ENCODE measurements around the gene ITPK1.

Gene ITPK1

DNA sequence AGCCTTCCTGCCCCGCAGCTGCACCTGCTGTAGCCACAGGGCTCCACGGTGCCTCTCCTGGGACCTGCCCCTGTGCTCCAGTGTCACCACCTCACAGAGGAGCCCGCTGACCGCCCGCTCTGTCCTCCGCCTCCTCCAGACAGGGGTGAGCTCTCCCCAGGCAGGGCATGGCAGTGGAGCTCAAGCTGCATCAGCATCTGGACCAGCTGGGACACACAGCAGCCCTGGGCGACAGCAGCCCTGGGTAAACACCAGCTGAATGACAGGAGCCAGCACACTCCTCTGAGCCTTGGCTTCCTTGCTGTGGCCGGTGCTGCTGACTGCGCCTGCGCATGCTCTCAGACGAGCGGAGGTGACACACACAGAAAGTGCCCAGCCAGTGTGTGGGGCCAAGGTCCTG is 170.7 kb downstream of the ITPK1 start:
- no peaks in the 10 kb centered on the region for H3K79me2 ChIP-seq (ENCODE audit: low read length)
- H3K27me3 ChIP-seq (replicated peaks; ENCODE audit: insufficient read depth, low read length): no peaks in the 10 kb centered on the region
- H3K9me3 ChIP-seq (replicated peaks; ENCODE audit: insufficient read depth, low read length): no peaks in the 10 kb centered on the region
- no peak for DNase-seq
- TF ChIP-seq EZH2phosphoT487 (IDR thresholded peaks at IDR 0.05; ENCODE audit: low read length): no peak
- TF ChIP-seq EZH2 (optimal IDR thresholded peaks at IDR 0.05; ENCODE audit: low read depth, low read length): no peak
- TF ChIP-seq, protein P1, sequence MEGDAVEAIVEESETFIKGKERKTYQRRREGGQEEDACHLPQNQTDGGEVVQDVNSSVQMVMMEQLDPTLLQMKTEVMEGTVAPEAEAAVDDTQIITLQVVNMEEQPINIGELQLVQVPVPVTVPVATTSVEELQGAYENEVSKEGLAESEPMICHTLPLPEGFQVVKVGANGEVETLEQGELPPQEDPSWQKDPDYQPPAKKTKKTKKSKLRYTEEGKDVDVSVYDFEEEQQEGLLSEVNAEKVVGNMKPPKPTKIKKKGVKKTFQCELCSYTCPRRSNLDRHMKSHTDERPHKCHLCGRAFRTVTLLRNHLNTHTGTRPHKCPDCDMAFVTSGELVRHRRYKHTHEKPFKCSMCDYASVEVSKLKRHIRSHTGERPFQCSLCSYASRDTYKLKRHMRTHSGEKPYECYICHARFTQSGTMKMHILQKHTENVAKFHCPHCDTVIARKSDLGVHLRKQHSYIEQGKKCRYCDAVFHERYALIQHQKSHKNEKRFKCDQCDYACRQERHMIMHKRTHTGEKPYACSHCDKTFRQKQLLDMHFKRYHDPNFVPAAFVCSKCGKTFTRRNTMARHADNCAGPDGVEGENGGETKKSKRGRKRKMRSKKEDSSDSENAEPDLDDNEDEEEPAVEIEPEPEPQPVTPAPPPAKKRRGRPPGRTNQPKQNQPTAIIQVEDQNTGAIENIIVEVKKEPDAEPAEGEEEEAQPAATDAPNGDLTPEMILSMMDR (IDR thresholded peaks at IDR 0.05; ENCODE audit: low read length): no peak
- H3K4me2 ChIP-seq (ENCODE audit: low read depth, low read length): no peak overlapping the region
- no peaks in the 10 kb centered on the region for H3K4me1 ChIP-seq (ENCODE audit: low read length)
- no peak overlapping the region for H3K9ac ChIP-seq (ENCODE audit: low read length)
- no peaks in the 10 kb centered on the region for H4K20me1 ChIP-seq (ENCODE audit: insufficient read depth, low read length)
- H3K36me3 ChIP-seq (replicated peaks; ENCODE audit: insufficient read depth, low read length): no peaks in the 10 kb centered on the region
- H3K27ac ChIP-seq (ENCODE audit: low read length): no peak overlapping the region
- H3F3A ChIP-seq (ENCODE audit: insufficient read depth, low read length): no peaks in the 10 kb centered on the region
- no peak overlapping the region for H2AFZ ChIP-seq (ENCODE audit: low read length)
- no peaks in the 10 kb centered on the region for H3K9me2 ChIP-seq (replicated peaks; ENCODE audit: insufficient read depth, low read length)
- H3K4me3 ChIP-seq (ENCODE audit: low read length): no peak overlapping the region

DNA sequence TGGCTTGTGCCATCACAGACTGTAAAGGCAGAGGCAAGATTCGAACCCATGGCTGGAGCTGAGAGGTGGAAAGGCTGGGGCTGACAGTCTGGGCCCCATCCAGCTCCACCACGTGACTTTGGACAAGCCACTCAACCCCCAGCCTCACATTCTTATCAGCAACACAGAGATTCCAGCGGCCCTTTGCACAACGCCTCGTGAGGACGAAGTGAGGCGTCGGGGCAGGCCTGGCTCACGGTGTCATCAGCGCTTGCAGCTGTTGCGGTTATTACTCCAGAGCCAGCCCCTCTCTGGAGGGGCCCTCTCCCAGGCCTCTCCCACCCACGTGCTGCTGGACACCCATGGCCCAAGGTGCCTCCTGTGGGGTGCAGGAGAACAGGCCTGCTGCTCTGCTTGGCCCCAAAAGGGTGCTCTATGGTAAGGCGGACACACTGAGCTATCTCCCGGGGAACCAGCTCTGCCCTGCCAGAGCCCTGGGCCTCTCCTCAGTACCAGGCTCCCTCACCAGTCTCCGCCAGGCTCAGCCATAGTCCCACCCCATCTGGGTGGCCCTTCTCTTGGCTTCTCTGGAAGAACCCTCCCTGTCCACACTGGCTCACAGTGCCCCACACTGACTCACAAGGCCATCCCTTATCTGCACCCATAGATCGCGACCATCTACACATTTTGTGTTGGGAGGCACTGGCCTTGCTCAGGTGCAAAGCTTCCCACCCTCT is 171.7 kb downstream of the ITPK1 start:
- Histone ChIP-seq H3K27ac (ENCODE audit: low read length) (no peak overlapping the region), H3K79me2 (ENCODE audit: low read length) (no peaks in the 10 kb centered on the region), H3F3A (ENCODE audit: insufficient read depth, low read length) (no peaks in the 10 kb centered on the region), H3K9ac (ENCODE audit: low read length) (no peak overlapping the region), H3K36me3 (replicated peaks; ENCODE audit: insufficient read depth, low read length) (no peaks in the 10 kb centered on the region), H3K27me3 (replicated peaks; ENCODE audit: insufficient read depth, low read length) (no peaks in the 10 kb centered on the region), H3K4me3 (ENCODE audit: low read length) (no peak overlapping the region), H4K20me1 (ENCODE audit: insufficient read depth, low read length) (no peaks in the 10 kb centered on the region), H3K4me1 (ENCODE audit: low read length) (no peaks in the 10 kb centered on the region), H2AFZ (ENCODE audit: low read length) (no peak overlapping the region), H3K9me2 (replicated peaks; ENCODE audit: insufficient read depth, low read length) (no peaks in the 10 kb centered on the region), H3K9me3 (replicated peaks; ENCODE audit: insufficient read depth, low read length) (no peaks in the 10 kb centered on the region), H3K4me2 (ENCODE audit: low read depth, low read length) (no peak overlapping the region)
- TF ChIP-seq EZH2phosphoT487 (IDR thresholded peaks at IDR 0.05; ENCODE audit: low read length) (no peak), EZH2 (optimal IDR thresholded peaks at IDR 0.05; ENCODE audit: low read depth, low read length) (no peak)
- TF ChIP-seq, protein P1 (IDR thresholded peaks at IDR 0.05; ENCODE audit: low read length): no peak
- no peak for DNase-seq

DNA sequence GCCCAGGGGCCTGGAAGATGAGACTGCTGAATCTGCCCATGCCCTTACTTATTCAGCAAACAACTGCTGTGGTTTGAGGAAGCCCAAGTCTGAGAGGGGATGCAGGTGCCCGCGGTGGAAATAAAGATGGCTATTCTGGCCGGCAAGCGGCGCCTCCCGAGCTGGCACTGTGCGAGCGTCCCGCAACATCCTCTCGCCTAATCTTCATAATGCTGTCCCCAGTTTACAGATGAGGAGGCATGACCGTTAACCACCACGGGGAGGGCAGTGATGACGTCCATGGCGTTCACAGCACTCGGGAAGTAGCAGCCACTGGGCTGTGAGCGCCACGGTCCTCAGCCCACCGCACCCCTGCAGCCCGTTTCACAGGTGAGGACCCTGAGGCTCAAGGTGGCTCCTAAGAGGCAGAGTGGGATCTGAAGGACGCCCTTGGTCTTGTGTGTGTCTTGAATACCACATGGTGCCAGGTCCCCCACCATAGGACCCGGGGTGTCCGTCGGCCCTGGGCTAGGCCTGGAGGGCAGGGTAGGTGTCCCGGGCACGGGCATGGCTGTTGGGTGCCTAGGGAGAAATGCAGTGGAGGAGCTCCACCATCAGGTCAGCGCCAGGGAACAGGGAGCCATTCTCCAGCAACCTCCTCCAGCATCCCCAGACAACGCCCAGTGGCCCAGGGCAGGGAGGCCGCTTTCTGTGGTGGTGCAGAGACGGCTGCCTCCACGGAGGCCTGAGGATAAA is 172.6 kb downstream of the ITPK1 start:
- no peaks in the 10 kb centered on the region for H3K79me2 ChIP-seq (ENCODE audit: low read length)
- no peak for DNase-seq
- no peaks in the 10 kb centered on the region for H3K9me3 ChIP-seq (replicated peaks; ENCODE audit: insufficient read depth, low read length)
- no peaks in the 10 kb centered on the region for H3K4me1 ChIP-seq (ENCODE audit: low read length)
- no peaks in the 10 kb centered on the region for H3F3A ChIP-seq (ENCODE audit: insufficient read depth, low read length)
- no peaks in the 10 kb centered on the region for H3K27me3 ChIP-seq (replicated peaks; ENCODE audit: insufficient read depth, low read length)
- no peaks in the 10 kb centered on the region for H3K9me2 ChIP-seq (replicated peaks; ENCODE audit: insufficient read depth, low read length)
- H3K9ac ChIP-seq (ENCODE audit: low read length): no peak overlapping the region
- no peak overlapping the region for H3K27ac ChIP-seq (ENCODE audit: low read length)
- TF ChIP-seq EZH2phosphoT487 (IDR thresholded peaks at IDR 0.05; ENCODE audit: low read length) (no peak), EZH2 (optimal IDR thresholded peaks at IDR 0.05; ENCODE audit: low read depth, low read length) (no peak)
- TF ChIP-seq, protein P1 (IDR thresholded peaks at IDR 0.05; ENCODE audit: low read length): no peak
- H3K4me3 ChIP-seq (ENCODE audit: low read length): no peak overlapping the region
- no peaks in the 10 kb centered on the region for H4K20me1 ChIP-seq (ENCODE audit: insufficient read depth, low read length)
- H3K36me3 ChIP-seq (replicated peaks; ENCODE audit: insufficient read depth, low read length): no peaks in the 10 kb centered on the region
- H3K4me2 ChIP-seq (ENCODE audit: low read depth, low read length): no peak overlapping the region
- H2AFZ ChIP-seq (ENCODE audit: low read length): no peak overlapping the region
